IMR-90 (cell line): ENCODE results near the gene ADGRF1. TPM values are rescaled to one million over a fixed set of nuclear protein-coding genes. Genes with fewer than 3 reads are reported as not detected.

ENCODE experiments used
- ATAC-seq: fragments of 200-7000 bp; cut with Tn5 transposase; 2 replicates; pipeline ENCODE4 v1.9.1; 2020; ENCODE audit warnings: low read depth, mild to moderate bottlenecking, moderate library complexity
- BruUV-seq: library from RNA; stranded (reverse); fragments of 400-500 nt; replicated peaks from 2 replicates; lab custom pipeline; 2021; lab: Mats Ljungman, UMichigan
- CTCF ChIA-PET: fragments of 300-600 bp; formaldehyde crosslinking; extraction: SDS; loops from one replicate; lab custom pipeline; 2021; ENCODE audit warnings: antibody characterized with exemption; lab: Yijun Ruan, JAX
- POLR2A ChIA-PET: fragments of 300-600 bp; sonication (Branson Sonifier 250); formaldehyde crosslinking; loops from one replicate; lab custom pipeline; 2022; ENCODE audit warnings: antibody characterized with exemption; ENCODE audit not compliant: unreplicated experiment; lab: Charles Lee
- DNase-seq: peaks from one replicate; pipeline ENCODE4 v3.0.0; 2013
- H2AFZ ChIP-seq: replicated peaks from 2 replicates; pipeline ENCODE3; 2013; ENCODE audit warnings: low read length, mild to moderate bottlenecking; ENCODE audit not compliant: poor library complexity
- H2AK5ac ChIP-seq: 2 replicates; pipeline ENCODE4 v1.6.1; 2013; ENCODE audit warnings: low read depth, low read length, inconsistent platforms
- H2AK9ac ChIP-seq: replicated peaks from 2 replicates; pipeline ENCODE3; 2013; ENCODE audit warnings: mild to moderate bottlenecking, low read depth, low read length, moderate library complexity; ENCODE audit not compliant: poor library complexity
- H2BK120ac ChIP-seq: 2 replicates; pipeline ENCODE4 v1.6.1; 2013; ENCODE audit warnings: low read depth, low read length, inconsistent platforms
- H2BK15ac ChIP-seq: 3 replicates; pipeline ENCODE4 v1.6.1; 2013; ENCODE audit warnings: low read depth, low read length, inconsistent platforms
- H2BK20ac ChIP-seq: 2 replicates; pipeline ENCODE4 v1.6.1; 2013; ENCODE audit warnings: low read depth, mild to moderate bottlenecking, inconsistent platforms, low read length, moderate library complexity
- H2BK5ac ChIP-seq: 2 replicates; pipeline ENCODE4 v1.6.1; 2013; ENCODE audit warnings: mild to moderate bottlenecking, low read depth, low read length, inconsistent platforms; ENCODE audit not compliant: poor library complexity, severe bottlenecking
- H3K14ac ChIP-seq: replicated peaks from 2 replicates; pipeline ENCODE4 v1.6.1; 2013; ENCODE audit warnings: low read depth, low read length, inconsistent platforms
- H3K18ac ChIP-seq: 2 replicates; pipeline ENCODE4 v1.6.1; 2013; ENCODE audit warnings: low read depth, low read length, control low read depth
- H3K23ac ChIP-seq: 2 replicates; pipeline ENCODE4 v1.6.1; 2013; ENCODE audit warnings: low read depth, low read length, inconsistent platforms
- H3K27ac ChIP-seq: 2 replicates; pipeline ENCODE4 v1.5.1; 2013; ENCODE audit warnings: mild to moderate bottlenecking, control low read depth, low read length; ENCODE audit not compliant: insufficient read depth
- H3K27me3 ChIP-seq: 2 replicates; pipeline ENCODE4 v1.6.1; 2013; ENCODE audit warnings: low read length; ENCODE audit not compliant: control insufficient read depth, insufficient read depth
- H3K36me3 ChIP-seq: 2 replicates; pipeline ENCODE4 v1.6.1; 2013; ENCODE audit warnings: low read length, mixed read lengths; ENCODE audit not compliant: control insufficient read depth, insufficient read depth
- H3K4ac ChIP-seq: 2 replicates; pipeline ENCODE4 v1.6.1; 2013; ENCODE audit warnings: low read depth, low read length, inconsistent platforms
- H3K4me1 ChIP-seq: 2 replicates; pipeline ENCODE4 v1.6.1; 2013; ENCODE audit warnings: low read length, mixed read lengths; ENCODE audit not compliant: control insufficient read depth, insufficient read depth
- H3K4me2 ChIP-seq: 2 replicates; pipeline ENCODE4 v1.6.1; 2013; ENCODE audit warnings: low read depth, mild to moderate bottlenecking, control low read depth, low read length, moderate library complexity
- H3K4me3 ChIP-seq: 2 replicates; pipeline ENCODE4 v1.5.1; 2013; ENCODE audit warnings: low read depth, mild to moderate bottlenecking, control low read depth, low read length, moderate library complexity; ENCODE audit not compliant: insufficient read depth
- H3K56ac ChIP-seq: 2 replicates; pipeline ENCODE4 v1.6.1; 2013; ENCODE audit warnings: low read length, inconsistent platforms; ENCODE audit not compliant: insufficient read depth; ENCODE audit errors: extremely low read depth
- H3K79me1 ChIP-seq, 2 experiments: 2 replicates each; pipeline ENCODE4 v1.6.1; 2013; ENCODE audit warnings: low read length in 2 of 2, inconsistent platforms in 1 of 2, low read depth in 1 of 2
- H3K9ac ChIP-seq: 2 replicates; pipeline ENCODE4 v1.6.1; 2013; ENCODE audit warnings: low read depth, low read length, control low read depth
- H3K9me1 ChIP-seq: 2 replicates; pipeline ENCODE4 v1.6.1; 2013; ENCODE audit warnings: low read length, inconsistent platforms; ENCODE audit not compliant: insufficient read depth
- H3K9me3 ChIP-seq: 2 replicates; pipeline ENCODE4 v1.6.1; 2013; ENCODE audit warnings: low read length; ENCODE audit not compliant: control insufficient read depth, insufficient read depth
- H4K20me1 ChIP-seq: 2 replicates; pipeline ENCODE4 v1.6.1; 2013; ENCODE audit warnings: low read length, inconsistent platforms; ENCODE audit not compliant: insufficient read depth
- H4K5ac ChIP-seq: 2 replicates; pipeline ENCODE4 v1.6.1; 2013; ENCODE audit warnings: mild to moderate bottlenecking, low read depth, low read length, control low read depth
- H4K8ac ChIP-seq, 2 experiments: 2 replicates each; pipeline ENCODE4 v1.6.1; 2013; ENCODE audit warnings: low read depth in 2 of 2, low read length in 2 of 2, control low read depth in 1 of 2, inconsistent platforms in 1 of 2
- H4K91ac ChIP-seq: 2 replicates; pipeline ENCODE4 v1.6.1; 2013; ENCODE audit warnings: low read depth, low read length, inconsistent platforms; ENCODE audit not compliant: insufficient read depth
- BHLHE40 ChIP-seq: fragments of 150-350 bp; IDR thresholded peaks from 2 replicates; pipeline ENCODE4 v1.6.1; 2016; ENCODE audit warnings: mild to moderate bottlenecking, low read depth, low read length
- CEBPB ChIP-seq: IDR thresholded peaks from 2 replicates; pipeline ENCODE4 v1.6.1; 2012; ENCODE audit warnings: low read depth, low read length, improper control_type of control experiment
- CHD1 ChIP-seq: IDR thresholded peaks from 2 replicates; pipeline ENCODE4 v1.6.1; 2012; ENCODE audit warnings: low read depth, low read length, improper control_type of control experiment
- CTCF ChIP-seq: conservative IDR thresholded peaks from 2 replicates; pipeline ENCODE4 v1.5.1; 2012; ENCODE audit warnings: mild to moderate bottlenecking, low read depth, low read length, improper control_type of control experiment
- ELK1 ChIP-seq: fragments of 150-350 bp; IDR thresholded peaks from 2 replicates; pipeline ENCODE4 v1.6.1; 2016; ENCODE audit warnings: low read depth, mild to moderate bottlenecking, low read length, moderate library complexity, borderline replicate concordance
- FOS ChIP-seq: fragments of 150-350 bp; IDR thresholded peaks from 2 replicates; pipeline ENCODE4 v1.6.1; 2016; ENCODE audit warnings: low read depth, low read length
- MAFK ChIP-seq: IDR thresholded peaks from 2 replicates; pipeline ENCODE4 v1.6.1; 2012; ENCODE audit warnings: low read depth, low read length, improper control_type of control experiment
- MAZ ChIP-seq: IDR thresholded peaks from 2 replicates; pipeline ENCODE4 v1.6.1; 2012; ENCODE audit warnings: low read depth, mild to moderate bottlenecking, low read length, improper control_type of control experiment, moderate library complexity, borderline replicate concordance
- MXI1 ChIP-seq: IDR thresholded peaks from 2 replicates; pipeline ENCODE4 v1.6.1; 2012; ENCODE audit warnings: low read depth, mild to moderate bottlenecking, low read length, moderate library complexity, borderline replicate concordance
- NFE2L2 ChIP-seq: fragments of 150-350 bp; IDR thresholded peaks from 2 replicates; pipeline ENCODE4 v1.6.1; 2016; ENCODE audit warnings: low read depth, mild to moderate bottlenecking, low read length
- POLR2A ChIP-seq: IDR thresholded peaks from 2 replicates; pipeline ENCODE4 v1.6.1; 2012; ENCODE audit warnings: mild to moderate bottlenecking, low read depth, low read length
- RAD21 ChIP-seq: IDR thresholded peaks from 2 replicates; pipeline ENCODE4 v1.6.1; 2012; ENCODE audit warnings: low read length, improper control_type of control experiment
- RCOR1 ChIP-seq: IDR thresholded peaks from 2 replicates; pipeline ENCODE4 v1.6.1; 2012; ENCODE audit warnings: mild to moderate bottlenecking, low read length, improper control_type of control experiment; ENCODE audit not compliant: insufficient replicate concordance
- RFX5 ChIP-seq: IDR thresholded peaks from 2 replicates; pipeline ENCODE4 v1.8.0; 2012; ENCODE audit warnings: low read depth, mild to moderate bottlenecking, low read length, moderate library complexity
- SMC3 ChIP-seq: fragments of 150-350 bp; IDR thresholded peaks from 2 replicates; pipeline ENCODE4 v1.6.1; 2016; ENCODE audit warnings: low read depth, mild to moderate bottlenecking, antibody characterized with exemption, low read length, moderate library complexity
- USF2 ChIP-seq: fragments of 150-350 bp; IDR thresholded peaks from 2 replicates; pipeline ENCODE4 v1.6.1; 2017; ENCODE audit warnings: mild to moderate bottlenecking, antibody characterized with exemption, low read length, low read depth
- dilution Hi-C: fragments of 300-500 bp; cut with HindIII; formaldehyde crosslinking; loops from one replicate; pipeline ENCODE4 v1.14.3; 2018; ENCODE audit warnings: low sequenced_read_pairs; ENCODE audit not compliant: unreplicated experiment
- in situ Hi-C: fragments of 300-500 bp; cut with MboI; formaldehyde crosslinking; loops from 3 replicates; pipeline ENCODE4 v1.14.3; 2019; ENCODE audit warnings: low sequenced_read_pairs, inconsistent platforms, mixed read lengths
- intact Hi-C: fragments of 100-400 bp; cut with micrococcal nuclease; formaldehyde crosslinking; loops from 2 replicates; pipeline ENCODE4 v1.10.0; 2022
- polyA plus RNA-seq, 3 experiments: library from polyadenylated mRNA; depleted of rRNA; stranded (reverse); fragments of >200 nt; gene quantifications; 2 replicates each; pipeline ENCODE4 v1.2.3, GENCODE V29; 2012; ENCODE audit warnings: low replicate concordance in 1 of 3
- total RNA-seq: library from RNA; depleted of rRNA; stranded (reverse); fragments of >200 nt; gene quantifications from 2 replicates; pipeline ENCODE4 v1.2.3, GENCODE V29; 2012

Gene ADGRF1
- total and polyA plus RNA-seq, 2 of the 4 experiments (the other 2 are of a cell fraction), result not detected

- POLR2A ChIA-PET, result no interaction called here
- no peak overlapping the region for H4K5ac ChIP-seq
- no peaks in the 10 kb centered on the region for H4K20me1 ChIP-seq
These were observed 82.7 kb downstream of the ADGRF1 start for GRCh38 chr6:46959419-46959818.

More at GRCh38 chr6:46959419-46959818, 82.7 kb downstream of the ADGRF1 start:
- no peaks in the 10 kb centered on the region for H3K27me3 ChIP-seq
- no peak overlapping the region for H2BK5ac ChIP-seq
- H2AFZ ChIP-seq, result no peak overlapping the region
- H3K4ac ChIP-seq, result no peak overlapping the region
- in situ Hi-C loops, result no loop called here
- H3K36me3 ChIP-seq, result no peaks in the 10 kb centered on the region
- H3K79me1 ChIP-seq, result no peaks in the 10 kb centered on the region
- TF ChIP-seq USF2, result no peak
- no peak for TF ChIP-seq FOS
- TF ChIP-seq MAFK, result no peak
- TF ChIP-seq CTCF, result no peak
- TF ChIP-seq SMC3, result no peak
- no peak for TF ChIP-seq RFX5
- no peak for TF ChIP-seq RAD21
- TF ChIP-seq CEBPB, result no peak
- no peak for TF ChIP-seq ELK1
- no peak for TF ChIP-seq MAZ
- no peak for TF ChIP-seq RCOR1
- no peak for TF ChIP-seq NFE2L2
- TF ChIP-seq CHD1, result no peak
- no peak for TF ChIP-seq POLR2A
- no peak for TF ChIP-seq MXI1
- TF ChIP-seq BHLHE40, result no peak
- H3K4me3 ChIP-seq, result no peak overlapping the region
- H2AK5ac ChIP-seq, result no peak overlapping the region
- ATAC-seq (no peak), DNase-seq (no peak)
- H3K9me1 ChIP-seq, result no peaks in the 10 kb centered on the region
- dilution Hi-C loops, result no loop called here
- H4K8ac ChIP-seq, result no peak overlapping the region
- intact Hi-C loops, result no loop called here
- H3K9me3 ChIP-seq, result no peaks in the 10 kb centered on the region
- no peak overlapping the region for H2BK120ac ChIP-seq
- H3K18ac ChIP-seq, result no peak overlapping the region
- H2AK9ac ChIP-seq, result no peak overlapping the region
- CTCF ChIA-PET, result interaction anchor here (0.7 kb wide), 1 partner anchor 19 kb away, joined by 6 read pairs; no protein-coding TSS in a partner anchor
- no peak overlapping the region for H3K4me2 ChIP-seq
- no peak overlapping the region for H3K56ac ChIP-seq
- no peak overlapping the region for H4K91ac ChIP-seq
- no peak overlapping the region for H2BK20ac ChIP-seq
- no peaks in the 10 kb centered on the region for H3K4me1 ChIP-seq
- no peak overlapping the region for H2BK15ac ChIP-seq
- no peak overlapping the region for H3K27ac ChIP-seq
- no peak overlapping the region for H3K9ac ChIP-seq
- no peak overlapping the region for H3K14ac ChIP-seq
- no peak overlapping the region for H3K23ac ChIP-seq
- BruUV-seq, result no TSS peak
